HepG2 (cell line): ENCODE measurements around the gene GART. TPM values are rescaled to one million over a fixed set of nuclear protein-coding genes. Genes with fewer than 3 reads are reported as not detected.
A peak's percentile ranks its signal among the peaks of the same experiment; 100 is the strongest.

Experiments used
- CSRNP1 ChIP-seq: sonication (generic); formaldehyde crosslinking; IDR thresholded peaks from 2 replicates; pipeline ENCODE4 v1.8.1; 2023; ENCODE audit warnings: mild to moderate bottlenecking, missing genetic modification reagents
- GABPA ChIP-seq, 2 experiments: IDR thresholded peaks; 2 replicates each; pipeline ENCODE4 v1.6.1; 2011 to 2016; ENCODE audit warnings: low read depth in 2 of 2, low read length in 1 of 2, missing biosample characterization in 1 of 2, missing genetic modification characterization in 1 of 2
- HOXA3 ChIP-seq: sonication (generic); formaldehyde crosslinking; IDR thresholded peaks from 2 replicates; pipeline ENCODE4 v1.5.0; 2020; ENCODE audit warnings: missing genetic modification reagents
- IKZF4 ChIP-seq: sonication (generic); formaldehyde crosslinking; IDR thresholded peaks from 2 replicates; pipeline ENCODE4 v1.5.1; 2020; ENCODE audit warnings: borderline replicate concordance, mild to moderate bottlenecking, low read depth, missing genetic modification reagents; ENCODE audit errors: not compliant biosample characterization
- ISX ChIP-seq: sonication (generic); formaldehyde crosslinking; conservative IDR thresholded peaks from 2 replicates; pipeline ENCODE4 v1.5.0; 2020; ENCODE audit warnings: missing genetic modification reagents
- KDM2A ChIP-seq: sonication (generic); formaldehyde crosslinking; IDR thresholded peaks from 2 replicates; pipeline ENCODE4 v1.4.0; 2020; ENCODE audit warnings: low read depth, missing genetic modification reagents, borderline replicate concordance
- MAFK ChIP-seq, 2 experiments: IDR thresholded peaks in 1 of 2; conservative IDR thresholded peaks in 1 of 2; 2 replicates each; pipeline ENCODE4 v1.6.1; 2011; ENCODE audit warnings: improper control_type of control experiment in 2 of 2, low read length in 2 of 2
- NAIF1 ChIP-seq: sonication (generic); formaldehyde crosslinking; IDR thresholded peaks from 2 replicates; pipeline ENCODE4 v1.5.0; 2020; ENCODE audit warnings: mild to moderate bottlenecking, missing genetic modification reagents, borderline replicate concordance
- TARDBP ChIP-seq: sonication (generic); formaldehyde crosslinking; IDR thresholded peaks from 2 replicates; pipeline ENCODE4 v1.8.0; 2022; ENCODE audit warnings: mild to moderate bottlenecking, missing genetic modification reagents
- TBL1XR1 ChIP-seq: fragments of 150-350 bp; IDR thresholded peaks from 2 replicates; pipeline ENCODE4 v1.6.1; 2014; ENCODE audit warnings: borderline replicate concordance, low read length; ENCODE audit not compliant: partially characterized antibody
- ZBTB33 ChIP-seq: sonication (generic); formaldehyde crosslinking; IDR thresholded peaks from 2 replicates; pipeline ENCODE4 v1.4.0; 2020; ENCODE audit warnings: missing genetic modification reagents
- ZFX ChIP-seq: sonication (generic); formaldehyde crosslinking; IDR thresholded peaks from 2 replicates; pipeline ENCODE4 v1.4.0; 2020; ENCODE audit warnings: mild to moderate bottlenecking, low read depth, missing genetic modification reagents, moderate library complexity
- ZHX2 ChIP-seq, 2 experiments: sonication (generic) in 1 of 2; formaldehyde crosslinking in 1 of 2; IDR thresholded peaks; 2 replicates each; pipeline versions ENCODE4 v1.6.1 to v1.9.0; 2014 to 2022; ENCODE audit warnings: antibody characterized with exemption in 1 of 2, borderline replicate concordance in 1 of 2, inconsistent platforms in 1 of 2, low read depth in 1 of 2, missing genetic modification reagents in 1 of 2
- ZNF264 ChIP-seq: sonication (generic); formaldehyde crosslinking; IDR thresholded peaks from 2 replicates; pipeline ENCODE4 v1.4.0; 2020; ENCODE audit warnings: missing genetic modification reagents
- ZNF563 ChIP-seq: sonication (generic); formaldehyde crosslinking; IDR thresholded peaks from 2 replicates; pipeline ENCODE4 v1.8.0; 2022; ENCODE audit warnings: mild to moderate bottlenecking, moderate library complexity, missing genetic modification reagents
- ZNF782 ChIP-seq: sonication (generic); formaldehyde crosslinking; IDR thresholded peaks from 2 replicates; pipeline ENCODE4 v1.4.0; 2020; ENCODE audit warnings: missing genetic modification reagents, mild to moderate bottlenecking, borderline replicate concordance
- ZNF839 ChIP-seq: sonication (generic); formaldehyde crosslinking; IDR thresholded peaks from 2 replicates; pipeline ENCODE4 v1.4.0; 2020; ENCODE audit warnings: missing genetic modification reagents, mild to moderate bottlenecking, borderline replicate concordance
- polyA plus RNA-seq, 8 experiments: library from polyadenylated mRNA; depleted of rRNA in 3 of 8; stranded (reverse) in 7 of 8; unstranded in 1 of 8; fragments of >200 nt; fragmentation: Illumina TruSeq in 4 of 8; extraction: Trizol in 4 of 8; gene quantifications; 2 replicates each; pipeline versions ENCODE4 v1.2.1 to v1.2.3, GENCODE V29; 2011 to 2016; ENCODE audit warnings: low read depth in 4 of 8, missing spikeins in 1 of 8, mixed read lengths in 1 of 8; ENCODE audit not compliant: insufficient read depth in 1 of 8
- total RNA-seq, 5 experiments: library from RNA; depleted of rRNA; stranded (reverse); fragments of >200 nt; fragmentation: Illumina TruSeq; extraction: Trizol; gene quantifications; 2 replicates each; pipeline ENCODE4 v1.2.3, GENCODE V29; 2016; ENCODE audit warnings: low read depth in 1 of 5

The GART gene
- total and polyA plus RNA-seq, 2 of the 13 experiments (the other 11 are each of a cell fraction or from before 2014, with no cell fraction given), result 17.9 to 109 TPM

GRCh38 chr21:33542640-33543504 lies 955 bp upstream of the GART start, which contains the start of gene SON (continued):
- TF ChIP-seq ZHX2 (IDR thresholded peaks at IDR 0.05; ENCODE audit: low read depth) (peak; percentile 97), ZHX2 (CRISPR knock-in tag; IDR thresholded peaks at IDR 0.05; ENCODE audit: borderline replicate concordance) (no peak; the same call in 1 of the 2 replicates), GABPA (IDR thresholded peaks at IDR 0.05; ENCODE audit: low read depth, low read length) (no peak), GABPA (CRISPR knock-in tag; IDR thresholded peaks at IDR 0.05; ENCODE audit: low read depth) (peak; percentile 60), ZNF782 (CRISPR knock-in tag) (no peak), MAFK (conservative IDR thresholded peaks at IDR 0.05 in 1 of 2, IDR thresholded peaks at IDR 0.05 in 1 of 2; ENCODE audit: low read length in 2 of 2) (peak; percentile 14 to 26; a peak in 1 of 4 replicates), ZFX (CRISPR knock-in tag) (peak; percentile 96), IKZF4 (CRISPR knock-in tag) (peak; percentile 31), ZNF563 (CRISPR knock-in tag) (peak; percentile 74), ZNF264 (CRISPR knock-in tag) (0 out of 2 replicates have a peak, but pooled peaks have one; percentile 20), TBL1XR1 (peak; percentile 13), NAIF1 (peak; percentile 58), ZNF839 (no peak), HOXA3 (CRISPR knock-in tag) (peak; percentile 99), TARDBP (CRISPR knock-in tag) (peak; percentile 60), KDM2A (CRISPR knock-in tag) (0 out of 2 replicates have a peak, but pooled peaks have one; percentile 73), CSRNP1 (CRISPR knock-in tag) (peak; percentile 80; the same call in 1 of the 2 replicates), ISX (0 out of 2 replicates have a peak, but pooled peaks have one; percentile 28), ZBTB33 (0 out of 2 replicates have a peak, but pooled peaks have one; percentile 17)
